WTC11 (cell line): Measurements from ENCODE around the gene MTUS2. TPM values are rescaled to one million over a fixed set of nuclear protein-coding genes. Genes with fewer than 3 reads are reported as not detected.

ENCODE experiments used
- ATAC-seq: fragments of 200-7000 bp; cut with Tn5 transposase; 2 replicates; pipeline ENCODE4 v1.10.0; 2021; ENCODE audit warnings: mild to moderate bottlenecking, moderate library complexity
- CTCF ChIA-PET: fragments of 300-600 bp; sonication (Branson Sonifier 250); formaldehyde crosslinking; loops from one replicate; lab custom pipeline; 2021; ENCODE audit warnings: antibody characterized with exemption; lab: Charles Lee
- POLR2A ChIA-PET: fragments of 350-600 bp; sonication (Branson Sonifier 250); formaldehyde crosslinking; loops from one replicate; lab custom pipeline; 2021; ENCODE audit warnings: antibody characterized with exemption; lab: Charles Lee
- DNase-seq: peaks from one replicate; pipeline ENCODE4 v3.0.0; 2021; ENCODE audit warnings: low spot score
- H3K27ac Mint-ChIP-seq: 2 replicates; pipeline ENCODE4 v1.8.0; 2021; ENCODE audit warnings: mixed read lengths
- H3K27me3 Mint-ChIP-seq: 2 replicates; pipeline ENCODE4 v1.8.0; 2021; ENCODE audit warnings: low read depth, mild to moderate bottlenecking, moderate library complexity, mixed read lengths
- H3K36me3 Mint-ChIP-seq: 2 replicates; pipeline ENCODE4 v1.8.0; 2021; ENCODE audit warnings: mixed read lengths
- H3K4me1 Mint-ChIP-seq: 2 replicates; pipeline ENCODE4 v1.8.0; 2022; ENCODE audit warnings: mixed read lengths
- H3K4me3 Mint-ChIP-seq: 2 replicates; pipeline ENCODE4 v1.8.0; 2021; ENCODE audit warnings: mild to moderate bottlenecking, moderate library complexity, mixed read lengths
- H3K9me3 Mint-ChIP-seq: 2 replicates; pipeline ENCODE4 v1.8.0; 2021; ENCODE audit warnings: mixed read lengths
- AR ChIP-seq: fragments of 250-450 bp; sonication (Bioruptor Pico); IDR thresholded peaks from 2 replicates; pipeline ENCODE4 v1.9.0; 2021; ENCODE audit warnings: mild to moderate bottlenecking
- ATF1 ChIP-seq: sonication (generic); formaldehyde crosslinking; IDR thresholded peaks from 2 replicates; pipeline ENCODE4 v1.8.1; 2023; ENCODE audit warnings: mild to moderate bottlenecking, moderate library complexity, missing genetic modification reagents
- CREB1 ChIP-seq: sonication (generic); formaldehyde crosslinking; IDR thresholded peaks from 2 replicates; pipeline ENCODE4 v1.8.0; 2023; ENCODE audit warnings: mild to moderate bottlenecking, missing genetic modification reagents
- ELF4 ChIP-seq: sonication (generic); formaldehyde crosslinking; IDR thresholded peaks from 2 replicates; pipeline ENCODE4 v1.8.1; 2022; ENCODE audit warnings: low read depth, mild to moderate bottlenecking, moderate library complexity, missing genetic modification reagents
- EMX1 ChIP-seq: fragments of 250-450 bp; sonication (Bioruptor Pico); IDR thresholded peaks from 2 replicates; pipeline ENCODE4 v1.8.0; 2021; ENCODE audit warnings: mild to moderate bottlenecking
- MYBL2 ChIP-seq: sonication (generic); formaldehyde crosslinking; IDR thresholded peaks from 2 replicates; pipeline ENCODE4 v1.8.1; 2023; ENCODE audit warnings: mild to moderate bottlenecking, moderate library complexity, missing genetic modification reagents
- NR2C2 ChIP-seq: sonication (generic); formaldehyde crosslinking; IDR thresholded peaks from 2 replicates; pipeline ENCODE4 v1.8.0; 2022; ENCODE audit warnings: mild to moderate bottlenecking, missing genetic modification reagents
- OVOL2 ChIP-seq: fragments of 250-450 bp; sonication (Bioruptor Pico); IDR thresholded peaks from 2 replicates; pipeline ENCODE4 v1.9.0; 2021; ENCODE audit warnings: mild to moderate bottlenecking, borderline replicate concordance
- RELA ChIP-seq: sonication (generic); formaldehyde crosslinking; IDR thresholded peaks from 2 replicates; pipeline ENCODE4 v1.8.1; 2022; ENCODE audit warnings: missing genetic modification reagents, mild to moderate bottlenecking, borderline replicate concordance
- SP1 ChIP-seq: sonication (generic); formaldehyde crosslinking; conservative IDR thresholded peaks from 2 replicates; pipeline ENCODE4 v1.8.1; 2022; ENCODE audit warnings: missing genetic modification reagents
- TP53 ChIP-seq: sonication (generic); formaldehyde crosslinking; IDR thresholded peaks from 2 replicates; pipeline ENCODE4 v1.8.1; 2023; ENCODE audit warnings: mild to moderate bottlenecking, missing genetic modification reagents
- ZNF532 ChIP-seq: fragments of 250-450 bp; sonication (Bioruptor Pico); IDR thresholded peaks from 2 replicates; pipeline ENCODE4 v1.9.0; 2021; ENCODE audit warnings: mild to moderate bottlenecking, borderline replicate concordance
- ZNF671 ChIP-seq: fragments of 250-450 bp; sonication (Bioruptor Pico); IDR thresholded peaks from 2 replicates; pipeline ENCODE4 v1.8.0; 2021; ENCODE audit warnings: mild to moderate bottlenecking
- total RNA-seq: library from RNA; stranded (reverse); gene quantifications from 3 replicates; pipeline ENCODE4 v1.2.3, GENCODE V29; 2021
- TF ChIP-seq, protein P1 (sequence below): sonication (generic); formaldehyde crosslinking; conservative IDR thresholded peaks from 2 replicates; pipeline ENCODE4 v1.8.1; 2023; ENCODE audit warnings: mild to moderate bottlenecking, low read depth, missing genetic modification reagents, moderate library complexity
- TF ChIP-seq, protein P2 (sequence below): sonication (generic); formaldehyde crosslinking; IDR thresholded peaks from 2 replicates; pipeline ENCODE4 v1.8.1; 2022; ENCODE audit warnings: low read depth, missing genetic modification reagents, borderline replicate concordance
- TF ChIP-seq, protein P3 (sequence below): sonication (generic); formaldehyde crosslinking; conservative IDR thresholded peaks from 2 replicates; pipeline ENCODE4 v1.8.1; 2022; ENCODE audit warnings: mild to moderate bottlenecking, missing genetic modification reagents
- TF ChIP-seq, protein P4 (sequence below): sonication (generic); formaldehyde crosslinking; IDR thresholded peaks from 2 replicates; pipeline ENCODE4 v1.8.0; 2022; ENCODE audit warnings: mild to moderate bottlenecking, missing genetic modification reagents
- TF ChIP-seq, protein P5 (sequence below): sonication (generic); formaldehyde crosslinking; IDR thresholded peaks from 2 replicates; pipeline ENCODE4 v1.8.1; 2022; ENCODE audit warnings: low read depth, mild to moderate bottlenecking, moderate library complexity, missing genetic modification reagents, borderline replicate concordance

Gene MTUS2
- total RNA-seq, 1 experiment from 2014 or later: 0.22 TPM

DNA sequence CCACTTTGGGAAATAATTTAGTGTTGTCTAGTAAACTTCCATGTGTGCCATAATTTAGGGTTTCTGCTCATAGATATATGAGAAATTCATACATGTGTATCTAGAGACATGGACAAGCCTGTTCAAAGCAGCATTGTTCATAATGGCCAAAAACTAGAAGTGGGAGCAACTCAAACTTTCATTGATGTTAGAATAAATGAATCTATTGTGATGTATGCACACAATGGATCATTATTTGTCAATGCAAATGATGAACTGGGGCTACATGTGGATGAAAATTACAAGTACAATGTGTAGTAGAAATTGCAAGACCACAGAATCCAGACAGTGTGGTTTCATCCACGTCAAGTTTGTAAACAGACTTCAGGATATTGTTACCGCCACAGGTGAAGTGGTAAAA, 490.7 kb downstream of the MTUS2 start:
- Mint-ChIP-seq H3K27ac (no peak overlapping the region), H3K4me3 (no peak overlapping the region), H3K4me1 (no peaks in the 10 kb centered on the region), H3K36me3 (peaks cover 19% of the 10 kb centered on the region), H3K9me3 (peaks cover 27% of the 10 kb centered on the region), H3K27me3 (peaks cover 3% of the 10 kb centered on the region; the same call in 1 of the 2 replicates)
- CTCF ChIA-PET: interaction anchor here (1.2 kb wide), 1 partner anchor 8 kb away, joined by 3 read pairs; no protein-coding TSS in a partner anchor
- POLR2A ChIA-PET: no interaction called here
- no peak for TF ChIP-seq RELA (CRISPR knock-in tag)
- no peak for TF ChIP-seq EMX1 (CRISPR knock-in tag)
- TF ChIP-seq ZNF671 (CRISPR knock-in tag): no peak
- TF ChIP-seq, protein P1, sequence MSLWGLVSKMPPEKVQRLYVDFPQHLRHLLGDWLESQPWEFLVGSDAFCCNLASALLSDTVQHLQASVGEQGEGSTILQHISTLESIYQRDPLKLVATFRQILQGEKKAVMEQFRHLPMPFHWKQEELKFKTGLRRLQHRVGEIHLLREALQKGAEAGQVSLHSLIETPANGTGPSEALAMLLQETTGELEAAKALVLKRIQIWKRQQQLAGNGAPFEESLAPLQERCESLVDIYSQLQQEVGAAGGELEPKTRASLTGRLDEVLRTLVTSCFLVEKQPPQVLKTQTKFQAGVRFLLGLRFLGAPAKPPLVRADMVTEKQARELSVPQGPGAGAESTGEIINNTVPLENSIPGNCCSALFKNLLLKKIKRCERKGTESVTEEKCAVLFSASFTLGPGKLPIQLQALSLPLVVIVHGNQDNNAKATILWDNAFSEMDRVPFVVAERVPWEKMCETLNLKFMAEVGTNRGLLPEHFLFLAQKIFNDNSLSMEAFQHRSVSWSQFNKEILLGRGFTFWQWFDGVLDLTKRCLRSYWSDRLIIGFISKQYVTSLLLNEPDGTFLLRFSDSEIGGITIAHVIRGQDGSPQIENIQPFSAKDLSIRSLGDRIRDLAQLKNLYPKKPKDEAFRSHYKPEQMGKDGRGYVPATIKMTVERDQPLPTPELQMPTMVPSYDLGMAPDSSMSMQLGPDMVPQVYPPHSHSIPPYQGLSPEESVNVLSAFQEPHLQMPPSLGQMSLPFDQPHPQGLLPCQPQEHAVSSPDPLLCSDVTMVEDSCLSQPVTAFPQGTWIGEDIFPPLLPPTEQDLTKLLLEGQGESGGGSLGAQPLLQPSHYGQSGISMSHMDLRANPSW (CRISPR knock-in tag): no peak
- TF ChIP-seq, protein P2, sequence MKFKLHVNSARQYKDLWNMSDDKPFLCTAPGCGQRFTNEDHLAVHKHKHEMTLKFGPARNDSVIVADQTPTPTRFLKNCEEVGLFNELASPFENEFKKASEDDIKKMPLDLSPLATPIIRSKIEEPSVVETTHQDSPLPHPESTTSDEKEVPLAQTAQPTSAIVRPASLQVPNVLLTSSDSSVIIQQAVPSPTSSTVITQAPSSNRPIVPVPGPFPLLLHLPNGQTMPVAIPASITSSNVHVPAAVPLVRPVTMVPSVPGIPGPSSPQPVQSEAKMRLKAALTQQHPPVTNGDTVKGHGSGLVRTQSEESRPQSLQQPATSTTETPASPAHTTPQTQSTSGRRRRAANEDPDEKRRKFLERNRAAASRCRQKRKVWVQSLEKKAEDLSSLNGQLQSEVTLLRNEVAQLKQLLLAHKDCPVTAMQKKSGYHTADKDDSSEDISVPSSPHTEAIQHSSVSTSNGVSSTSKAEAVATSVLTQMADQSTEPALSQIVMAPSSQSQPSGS (CRISPR knock-in tag): no peak
- no peak for TF ChIP-seq TP53 (CRISPR knock-in tag)
- TF ChIP-seq ZNF532 (CRISPR knock-in tag): no peak
- TF ChIP-seq, protein P3, sequence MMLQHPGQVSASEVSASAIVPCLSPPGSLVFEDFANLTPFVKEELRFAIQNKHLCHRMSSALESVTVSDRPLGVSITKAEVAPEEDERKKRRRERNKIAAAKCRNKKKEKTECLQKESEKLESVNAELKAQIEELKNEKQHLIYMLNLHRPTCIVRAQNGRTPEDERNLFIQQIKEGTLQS: no peak
- no peak for TF ChIP-seq OVOL2 (CRISPR knock-in tag)
- TF ChIP-seq ELF4 (CRISPR knock-in tag): no peak
- TF ChIP-seq AR: no peak
- no peak for TF ChIP-seq CREB1 (CRISPR knock-in tag)
- TF ChIP-seq MYBL2 (CRISPR knock-in tag): no peak
- TF ChIP-seq, protein P4, sequence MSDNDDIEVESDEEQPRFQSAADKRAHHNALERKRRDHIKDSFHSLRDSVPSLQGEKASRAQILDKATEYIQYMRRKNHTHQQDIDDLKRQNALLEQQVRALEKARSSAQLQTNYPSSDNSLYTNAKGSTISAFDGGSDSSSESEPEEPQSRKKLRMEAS (CRISPR knock-in tag): no peak
- no peak for TF ChIP-seq ATF1
- TF ChIP-seq SP1 (CRISPR knock-in tag): no peak
- no peak for TF ChIP-seq NR2C2 (CRISPR knock-in tag)
- TF ChIP-seq, protein P5, sequence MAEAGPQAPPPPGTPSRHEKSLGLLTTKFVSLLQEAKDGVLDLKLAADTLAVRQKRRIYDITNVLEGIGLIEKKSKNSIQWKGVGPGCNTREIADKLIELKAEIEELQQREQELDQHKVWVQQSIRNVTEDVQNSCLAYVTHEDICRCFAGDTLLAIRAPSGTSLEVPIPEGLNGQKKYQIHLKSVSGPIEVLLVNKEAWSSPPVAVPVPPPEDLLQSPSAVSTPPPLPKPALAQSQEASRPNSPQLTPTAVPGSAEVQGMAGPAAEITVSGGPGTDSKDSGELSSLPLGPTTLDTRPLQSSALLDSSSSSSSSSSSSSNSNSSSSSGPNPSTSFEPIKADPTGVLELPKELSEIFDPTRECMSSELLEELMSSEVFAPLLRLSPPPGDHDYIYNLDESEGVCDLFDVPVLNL (CRISPR knock-in tag): no peak
- no peak for DNase-seq
- ATAC-seq: no peak
